Glutamatergic neuron (in vitro differentiated cells): Measurements from ENCODE around the gene SLC35E3. TPM values are rescaled to one million over a fixed set of nuclear protein-coding genes. Genes with fewer than 3 reads are reported as not detected.

Source experiments
- DNase-seq: peaks from one replicate; pipeline ENCODE4 v3.0.0; 2022
- H3K27ac Mint-ChIP-seq: one replicate; pipeline ENCODE4 v1.8.0; 2020; ENCODE audit warnings: mild to moderate bottlenecking, mixed read lengths, inconsistent platforms; ENCODE audit not compliant: unreplicated experiment
- H3K27me3 Mint-ChIP-seq: one replicate; pipeline ENCODE4 v1.8.0; 2020; ENCODE audit warnings: mild to moderate bottlenecking, moderate library complexity, mixed read lengths, inconsistent platforms; ENCODE audit not compliant: unreplicated experiment
- H3K36me3 Mint-ChIP-seq: one replicate; pipeline ENCODE4 v1.8.0; 2020; ENCODE audit warnings: mild to moderate bottlenecking, mixed read lengths, inconsistent platforms; ENCODE audit not compliant: unreplicated experiment
- H3K4me1 Mint-ChIP-seq: one replicate; pipeline ENCODE4 v1.8.0; 2020; ENCODE audit warnings: mild to moderate bottlenecking, low read depth, mixed read lengths, inconsistent platforms; ENCODE audit not compliant: unreplicated experiment
- H3K4me3 Mint-ChIP-seq: one replicate; pipeline ENCODE4 v1.8.0; 2020; ENCODE audit warnings: mild to moderate bottlenecking, mixed read lengths, inconsistent platforms; ENCODE audit not compliant: unreplicated experiment
- H3K9me3 Mint-ChIP-seq: one replicate; pipeline ENCODE4 v1.8.0; 2020; ENCODE audit warnings: mild to moderate bottlenecking, moderate library complexity, mixed read lengths, inconsistent platforms; ENCODE audit not compliant: unreplicated experiment
- CTCF ChIP-seq: fragments of 200-600 bp; sonication (generic); IDR thresholded peaks from one replicate; pipeline ENCODE4 v1.5.0; 2021; ENCODE audit not compliant: partially characterized antibody, unreplicated experiment
- total RNA-seq: library from RNA; stranded (reverse); fragmentation: NEBNext Ultra II Directional; extraction: Animal tissue kit (Norgen Biotek cat#: 25700); gene quantifications from one replicate; pipeline ENCODE4 v1.2.1, GENCODE V29; 2021; ENCODE audit not compliant: unreplicated experiment

The SLC35E3 gene
- total RNA-seq, 1 donor from 2014 or later = 26.2 TPM

- H3K9me3 Mint-ChIP-seq = peaks cover 7% of the 10 kb centered on the region
- peak overlapping the region; percentile 33 for H3K27ac Mint-ChIP-seq
- no peak for DNase-seq
- H3K4me3 Mint-ChIP-seq = no peak overlapping the region
- H3K27me3 Mint-ChIP-seq = peaks cover 6% of the 10 kb centered on the region
- peaks cover 3% of the 10 kb centered on the region for H3K36me3 Mint-ChIP-seq
- H3K4me1 Mint-ChIP-seq = peaks cover 2% of the 10 kb centered on the region
- no peak for TF ChIP-seq CTCF
Observed at GRCh38 chr12:68743356-68743755, 2.6 kb upstream of the SLC35E3 start.

GRCh38 chr12:68745376-68745903 lies 536 bp upstream of the SLC35E3 start:
- Mint-ChIP-seq H3K27me3 (peaks cover 10% of the 10 kb centered on the region), H3K36me3 (no peaks in the 10 kb centered on the region), H3K27ac (peak overlapping the region; percentile 75), H3K4me1 (peaks cover 17% of the 10 kb centered on the region), H3K4me3 (peak overlapping the region; percentile 99), H3K9me3 (peaks cover 7% of the 10 kb centered on the region)
- no peak for DNase-seq
- TF ChIP-seq CTCF = no peak

- H3K4me3 Mint-ChIP-seq = peak overlapping the region; percentile 99
- peaks cover 7% of the 10 kb centered on the region for H3K9me3 Mint-ChIP-seq
- peaks cover 17% of the 10 kb centered on the region for H3K4me1 Mint-ChIP-seq
- peak; percentile 74 for DNase-seq
- H3K36me3 Mint-ChIP-seq = no peaks in the 10 kb centered on the region
- H3K27me3 Mint-ChIP-seq = peaks cover 10% of the 10 kb centered on the region
- peak overlapping the region; percentile 85 for H3K27ac Mint-ChIP-seq
- no peak for TF ChIP-seq CTCF
Observed at GRCh38 chr12:68746572-68747180, 700 bp downstream of the SLC35E3 start.

GRCh38 chr12:68749443-68749842 lies 3.5 kb downstream of the SLC35E3 start:
- no peak for TF ChIP-seq CTCF
- Mint-ChIP-seq H3K9me3 (peaks cover 6% of the 10 kb centered on the region), H3K4me3 (peak overlapping the region; percentile 59), H3K4me1 (peaks cover 17% of the 10 kb centered on the region), H3K27ac (peak overlapping the region; percentile 82), H3K27me3 (peaks cover 10% of the 10 kb centered on the region), H3K36me3 (no peaks in the 10 kb centered on the region)
- no peak for DNase-seq

- H3K9me3 Mint-ChIP-seq = peaks cover 6% of the 10 kb centered on the region
- no peaks in the 10 kb centered on the region for H3K36me3 Mint-ChIP-seq
- H3K4me1 Mint-ChIP-seq = peaks cover 17% of the 10 kb centered on the region
- H3K4me3 Mint-ChIP-seq = peak overlapping the region; percentile 59
- peaks cover 10% of the 10 kb centered on the region for H3K27me3 Mint-ChIP-seq
- H3K27ac Mint-ChIP-seq = peak overlapping the region; percentile 82
- TF ChIP-seq CTCF = no peak
- no peak for DNase-seq
Observed at GRCh38 chr12:68749861-68750260, 3.9 kb downstream of the SLC35E3 start.
